GM19351 (cell line): Measurements from ENCODE around the gene IQCN.
A peak's percentile ranks its signal among the peaks of the same experiment; 100 is the strongest.

Source experiments
- ATAC-seq: cut with Tn5 transposase; IDR thresholded peaks from one replicate; pipeline ENCODE4 v1.9.1; 2021; ENCODE audit warnings: mild to moderate bottlenecking, moderate library complexity; ENCODE audit not compliant: unreplicated experiment

The IQCN gene

GRCh38 chr19:18239303-18239702 is 34.9 kb downstream of the IQCN start:
- ATAC-seq, result no peak

GRCh38 chr19:18234194-18234593 is 40.1 kb downstream of the IQCN start:
- ATAC-seq, result no peak

GRCh38 chr19:18233224-18233825 is 40.9 kb downstream of the IQCN start:
- ATAC-seq, result no peak

DNA sequence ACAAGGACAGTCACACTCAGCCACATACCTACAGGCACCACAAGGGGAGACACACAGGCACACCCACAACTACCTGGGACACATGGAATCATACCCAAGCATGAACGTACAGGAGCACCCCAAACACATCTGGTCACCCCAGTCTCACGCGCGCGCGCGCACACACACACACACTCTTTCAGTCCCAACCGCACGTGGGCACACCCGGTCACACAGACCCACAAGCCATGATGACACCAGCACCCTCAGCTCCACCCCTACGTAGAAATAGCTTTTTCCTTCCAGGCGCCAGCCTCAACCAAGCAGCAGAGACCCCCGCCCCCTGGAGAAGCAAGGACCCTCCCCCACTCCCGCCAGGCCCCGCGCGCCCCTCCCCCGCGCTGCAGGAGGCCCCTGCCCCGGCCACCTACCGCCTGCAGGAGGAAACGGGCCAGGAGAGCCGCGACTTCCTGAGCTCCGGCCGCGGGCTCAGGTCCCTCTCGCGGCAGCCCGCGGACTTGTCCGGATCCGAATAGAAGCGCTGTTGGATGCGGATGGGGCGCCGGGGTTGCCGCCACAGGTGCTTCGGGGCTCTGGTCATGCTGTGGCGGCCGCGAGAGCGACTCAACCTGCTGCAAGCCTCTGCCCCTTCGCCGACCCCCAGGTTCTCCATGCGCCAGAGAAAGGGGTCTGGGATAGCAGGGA is 41.6 kb downstream of the IQCN start:
- no peak for ATAC-seq

- ATAC-seq, result no peak
Observed at GRCh38 chr19:18231775-18232174, 42.5 kb downstream of the IQCN start.

- ATAC-seq, result no peak
Observed at GRCh38 chr19:18230941-18231734, 43.1 kb downstream of the IQCN start.

GRCh38 chr19:18229915-18230314 is 44.3 kb downstream of the IQCN start:
- ATAC-seq, result no peak

DNA sequence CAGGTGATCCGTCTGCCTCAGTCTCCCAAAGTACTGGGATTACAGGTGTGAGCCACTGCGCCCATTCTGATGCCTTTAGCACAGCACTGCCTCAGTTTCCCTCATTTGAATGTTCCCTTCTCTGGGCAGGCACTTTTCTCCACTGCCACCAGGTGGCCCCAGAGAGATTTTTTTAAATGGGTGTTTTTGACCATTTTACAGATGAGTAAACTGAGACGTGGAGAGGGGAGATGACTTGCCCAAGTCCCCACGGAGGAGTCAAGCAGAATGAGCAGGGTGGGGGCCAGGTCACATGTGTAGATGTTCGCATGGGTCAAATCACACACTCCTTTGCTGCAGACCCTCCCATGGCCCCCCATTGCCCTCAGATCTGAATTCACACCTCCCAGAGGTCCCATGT is 44.8 kb downstream of the IQCN start:
- ATAC-seq, result no peak

DNA sequence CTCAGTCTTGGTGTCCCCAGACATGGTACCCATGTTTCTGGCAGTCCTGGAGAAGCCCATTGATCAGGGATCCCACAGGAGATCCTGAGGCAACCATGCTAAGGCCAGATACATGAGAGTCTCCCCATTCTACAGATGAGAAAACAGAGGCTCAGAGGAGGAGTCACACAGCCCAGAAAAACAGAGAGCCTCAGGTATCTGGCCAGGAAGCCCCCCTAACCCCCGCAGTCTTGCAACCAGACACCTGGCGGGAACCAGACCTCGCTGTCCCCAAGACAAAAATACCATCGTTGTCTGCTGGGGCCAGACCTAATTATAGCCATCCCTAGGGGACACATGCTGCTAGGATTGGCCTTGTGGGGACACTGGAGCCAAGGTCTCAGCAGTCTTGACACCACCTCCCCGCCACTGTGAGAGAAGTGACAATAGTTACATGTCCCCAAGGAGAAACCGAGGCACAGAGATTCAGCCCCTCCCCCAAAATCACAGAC is 46.4 kb downstream of the IQCN start:
- ATAC-seq, result no peak

- ATAC-seq, result no peak
Observed at GRCh38 chr19:18226956-18227780, 47.1 kb downstream of the IQCN start.

DNA sequence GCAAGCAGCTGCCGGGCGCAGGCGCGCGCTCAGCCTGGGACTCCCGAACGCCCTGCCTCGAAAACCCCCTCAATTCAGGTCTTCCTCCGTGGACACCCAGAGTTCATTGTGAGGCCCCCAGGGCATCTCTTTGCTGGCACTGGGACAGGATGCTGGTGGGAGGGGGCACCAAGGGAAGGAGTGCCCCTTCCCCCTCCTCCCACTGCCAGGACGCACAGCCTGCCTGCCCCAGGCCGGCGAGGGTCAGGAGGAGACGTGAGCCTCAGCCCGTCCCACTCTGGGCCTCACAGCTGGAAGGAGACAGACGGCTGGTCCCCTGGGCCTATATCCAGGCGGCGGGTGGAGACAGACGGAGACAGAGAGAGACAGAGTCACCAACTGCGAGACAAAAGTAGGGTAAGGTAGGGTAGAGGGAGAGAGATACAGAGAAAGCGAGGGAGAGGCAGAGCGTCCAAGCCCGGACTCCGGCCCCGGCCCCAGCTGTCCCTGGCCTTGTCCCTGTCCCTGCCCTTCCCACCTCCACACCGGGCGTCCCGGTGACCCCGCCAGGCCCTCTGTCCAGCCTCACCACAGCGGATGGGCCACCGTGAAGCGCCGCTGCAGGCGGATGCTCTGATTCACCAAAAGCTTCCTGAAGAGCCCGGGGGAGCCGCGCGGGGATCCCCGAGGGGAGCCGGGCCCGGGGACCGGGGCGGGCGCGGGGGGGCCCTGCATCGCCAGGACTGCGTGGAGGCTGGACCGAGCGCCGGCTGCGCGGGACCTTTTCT is 48.4 kb downstream of the IQCN start, which contains the start of gene PDE4C:
Gene PDE4C, minus strand, starts transcription at position 737 of the 767 bp plus-strand sequence. Its CDS starts 23 bp downstream, at position 714.
- ATAC-seq, result no peak

DNA sequence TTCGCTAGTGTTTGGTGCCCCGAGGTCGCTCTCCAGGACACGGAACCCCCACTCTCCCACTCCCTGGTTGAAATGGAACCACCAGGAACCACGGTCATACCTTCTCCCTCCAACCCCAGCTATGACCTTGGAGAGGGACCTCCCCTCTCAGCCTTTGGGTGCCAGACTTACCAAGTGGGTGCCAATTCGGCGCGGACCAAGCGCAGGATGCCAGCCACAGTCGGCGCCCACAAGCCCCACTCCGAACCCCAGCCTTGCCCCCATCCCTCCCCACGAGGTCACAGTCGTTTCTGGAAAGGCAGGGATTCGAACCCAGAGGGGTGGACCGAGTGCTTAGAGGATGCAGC is 48.9 kb downstream of the IQCN start:
- ATAC-seq, result no peak

GRCh38 chr19:18224525-18225354 is 49.5 kb downstream of the IQCN start:
- ATAC-seq, result peak; percentile 95

DNA sequence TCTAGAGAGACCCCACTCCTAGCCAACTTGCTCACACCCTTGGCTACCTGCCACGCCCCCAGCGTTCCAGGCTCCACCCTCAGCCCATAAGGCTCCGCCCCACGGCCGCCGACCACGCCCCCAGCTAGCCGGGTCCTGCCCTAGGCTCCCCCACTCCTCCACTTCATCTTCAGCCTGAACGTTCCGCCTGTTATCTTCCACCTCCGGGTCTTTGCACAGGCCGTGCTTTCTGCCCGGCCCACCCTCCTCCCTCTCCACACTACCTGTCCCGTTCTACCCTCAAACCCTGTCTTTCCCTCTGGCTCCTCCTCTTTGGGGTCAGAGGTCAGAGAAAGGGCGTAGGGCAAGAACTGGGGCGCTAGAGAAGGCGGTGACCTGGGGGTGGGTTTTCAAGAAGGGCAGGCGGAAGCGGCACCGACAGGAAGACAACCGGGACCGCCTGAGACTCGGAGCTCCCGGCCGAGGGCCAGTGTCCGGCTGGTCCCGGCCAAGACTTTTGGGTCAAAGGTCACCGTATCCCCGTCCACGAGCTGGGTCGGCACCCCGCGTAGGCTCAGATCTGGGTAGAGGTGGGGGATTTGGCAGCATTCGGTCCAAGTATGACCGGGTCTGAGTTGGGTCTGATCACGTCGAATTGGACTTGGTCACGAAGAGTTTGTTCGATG is 50.3 kb downstream of the IQCN start:
- peak; percentile 5 for ATAC-seq

DNA sequence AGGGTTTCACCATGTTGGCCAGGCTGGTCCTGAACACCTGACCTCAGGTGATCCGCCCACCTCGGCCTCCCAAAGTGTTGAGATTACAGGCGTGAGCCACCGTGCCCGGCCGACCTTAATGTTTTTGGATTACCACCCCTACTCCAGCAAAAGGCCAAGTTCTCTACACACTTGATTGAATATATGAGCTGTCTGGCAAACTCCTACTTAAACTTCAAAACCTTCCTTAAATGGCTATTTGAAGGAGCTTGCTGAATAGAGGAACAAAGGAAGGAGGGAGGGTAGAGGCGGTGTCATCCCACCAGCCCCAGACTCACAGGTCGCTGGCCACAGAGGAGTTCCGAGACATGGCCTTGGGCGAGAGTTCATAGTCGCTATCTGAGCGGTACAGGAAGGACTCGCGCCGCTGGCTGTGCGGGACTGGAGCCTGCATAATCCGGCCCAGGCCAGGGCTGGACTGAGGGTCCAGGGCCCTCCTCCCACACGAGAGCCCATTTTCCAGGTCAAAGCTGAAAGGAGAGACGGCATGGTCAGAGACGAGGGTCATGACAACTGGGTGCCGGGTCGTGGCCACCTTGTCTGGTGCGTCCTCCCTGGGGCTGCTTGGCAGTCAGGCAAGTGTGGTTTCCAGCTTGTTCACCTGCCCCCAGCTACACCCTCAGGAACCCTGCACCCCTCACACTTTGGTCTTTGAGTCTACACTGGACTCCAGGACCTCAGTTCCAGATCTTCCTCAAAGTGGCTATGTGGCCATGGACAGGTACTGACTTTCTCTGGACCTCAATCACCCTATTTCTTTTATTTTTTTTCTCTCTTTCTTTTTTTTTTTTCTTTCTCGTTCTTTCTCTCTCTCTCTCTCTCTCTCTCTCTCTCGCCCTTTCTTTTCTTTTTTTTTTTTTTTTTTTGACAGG is 52.2 kb downstream of the IQCN start:
- no peak for ATAC-seq

DNA sequence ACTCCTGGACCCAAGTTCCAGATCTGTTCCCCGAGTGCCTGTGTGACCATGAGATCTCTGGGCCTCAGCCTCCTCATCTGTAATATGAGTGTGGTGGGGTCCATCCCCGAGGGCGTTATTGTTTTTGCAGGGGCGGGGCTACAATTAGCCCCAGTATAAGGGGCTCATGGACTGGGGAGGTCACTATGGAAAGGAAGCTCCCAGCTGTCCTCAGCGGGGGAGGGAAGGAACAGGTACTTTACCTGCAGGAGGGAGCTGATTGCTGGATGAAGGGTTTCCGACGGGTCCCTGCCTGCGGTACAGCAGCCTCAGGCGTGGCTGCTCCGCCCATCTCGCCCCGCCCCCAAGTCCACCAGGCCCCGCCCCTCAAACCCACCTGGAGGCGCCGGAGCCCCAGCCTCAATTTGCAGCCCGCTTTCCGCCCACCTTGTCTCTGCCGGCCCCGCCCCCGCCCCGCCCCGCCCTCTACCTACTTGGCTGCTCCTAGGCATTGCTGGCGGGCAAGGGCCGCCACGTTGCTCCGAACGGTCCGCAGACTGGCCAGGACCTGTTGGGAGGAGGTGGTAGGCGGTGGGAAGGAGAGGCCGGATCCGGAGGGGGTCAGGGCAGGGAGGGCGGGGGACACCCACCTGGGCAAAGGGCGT is 53.5 kb downstream of the IQCN start:
- ATAC-seq, result no peak

- ATAC-seq, result no peak
Observed at GRCh38 chr19:18219911-18220631, 54.2 kb downstream of the IQCN start.
